HPDE6-E6E7 (cell line): ENCODE measurements around the gene FKRP.

Experiments
- DNase-seq: peaks from one replicate; pipeline ENCODE4 v3.0.0; 2011; ENCODE audit warnings: missing footprints; ENCODE audit errors: extremely low spot score

Gene FKRP

DNA sequence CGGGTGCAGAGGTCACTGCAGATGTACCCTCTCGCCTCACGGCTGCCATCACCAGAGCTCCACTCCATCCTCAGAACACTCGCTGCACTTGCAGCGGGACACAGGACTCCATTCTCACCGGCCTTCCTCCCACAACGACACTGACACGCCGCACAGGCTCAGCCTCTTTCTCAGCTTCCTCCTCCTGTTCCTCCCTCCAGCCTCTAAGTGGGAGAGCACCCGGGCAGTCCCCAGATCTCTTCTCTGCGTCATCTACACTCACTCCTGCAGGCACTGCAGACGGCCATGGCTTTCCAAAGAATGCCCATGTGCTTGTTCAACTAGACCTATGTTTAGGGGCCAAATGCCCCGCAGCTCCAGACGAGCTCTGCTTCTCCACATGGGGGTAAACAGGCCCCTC lies 14.3 kb upstream of the FKRP start:
- DNase-seq: no peak

- no peak for DNase-seq
Observed at GRCh38 chr19:46732172-46732938, 13.5 kb upstream of the FKRP start.

- no peak for DNase-seq
Observed at GRCh38 chr19:46732966-46733689, 12.7 kb upstream of the FKRP start.

GRCh38 chr19:46733690-46734292 lies 12.1 kb upstream of the FKRP start:
- no peak for DNase-seq

- no peak for DNase-seq
Observed at GRCh38 chr19:46736531-46737297, 9.1 kb upstream of the FKRP start.

GRCh38 chr19:46737298-46737654 lies 8.6 kb upstream of the FKRP start:
- no peak for DNase-seq

- DNase-seq: no peak
Observed at GRCh38 chr19:46737761-46738171, 8.1 kb upstream of the FKRP start.

GRCh38 chr19:46739290-46739771 lies 6.5 kb upstream of the FKRP start:
- no peak for DNase-seq

DNA sequence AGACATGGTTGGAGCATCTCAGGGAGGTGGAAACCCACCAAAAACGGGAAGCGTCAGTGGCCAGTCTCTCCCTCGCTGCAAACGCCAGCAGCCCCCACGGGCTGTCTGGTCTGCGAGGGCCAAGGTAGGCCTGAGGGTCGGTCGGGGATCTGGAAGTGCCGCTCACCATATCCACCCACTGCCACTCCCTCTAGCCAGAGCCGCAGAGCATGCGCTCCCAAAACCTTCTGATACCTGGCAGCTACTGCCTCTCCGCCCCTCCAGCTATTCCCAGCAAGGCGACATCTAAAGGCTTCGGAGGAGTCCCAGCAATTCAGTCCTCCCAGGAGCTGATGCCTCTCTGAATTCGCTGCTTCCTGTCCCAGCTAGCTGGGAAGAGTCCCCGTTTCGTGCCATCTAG lies 4.4 kb upstream of the FKRP start:
- DNase-seq: no peak

DNA sequence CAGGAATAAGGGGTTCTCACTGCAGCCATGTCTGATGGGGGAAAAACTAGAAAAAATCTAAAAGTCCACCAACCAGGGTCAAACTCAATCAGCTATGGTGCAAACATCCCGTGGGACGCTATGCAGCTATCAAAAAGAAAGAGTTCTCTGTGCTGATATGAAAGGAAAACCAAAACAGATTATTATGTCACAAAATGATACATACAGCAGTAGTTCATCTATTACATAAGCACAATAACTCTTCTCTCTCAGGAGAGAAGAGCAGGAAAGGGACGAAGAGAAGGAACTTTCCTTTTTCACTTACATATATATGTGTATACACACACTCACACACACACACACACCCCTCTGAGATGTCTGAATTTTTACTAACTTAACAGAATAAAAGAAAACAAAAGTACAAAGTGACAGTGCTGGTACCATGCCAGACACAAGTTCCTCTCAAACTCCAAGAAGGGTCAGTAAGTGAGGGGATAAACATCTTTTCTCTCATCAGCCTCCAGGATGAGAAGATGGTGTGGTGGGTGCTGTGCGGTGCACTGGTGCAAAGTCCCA lies 2.9 kb upstream of the FKRP start:
- no peak for DNase-seq

GRCh38 chr19:46744005-46744691 lies 1.7 kb upstream of the FKRP start:
- DNase-seq: no peak

GRCh38 chr19:46745030-46745429 lies 827 bp upstream of the FKRP start:
- no peak for DNase-seq

DNA sequence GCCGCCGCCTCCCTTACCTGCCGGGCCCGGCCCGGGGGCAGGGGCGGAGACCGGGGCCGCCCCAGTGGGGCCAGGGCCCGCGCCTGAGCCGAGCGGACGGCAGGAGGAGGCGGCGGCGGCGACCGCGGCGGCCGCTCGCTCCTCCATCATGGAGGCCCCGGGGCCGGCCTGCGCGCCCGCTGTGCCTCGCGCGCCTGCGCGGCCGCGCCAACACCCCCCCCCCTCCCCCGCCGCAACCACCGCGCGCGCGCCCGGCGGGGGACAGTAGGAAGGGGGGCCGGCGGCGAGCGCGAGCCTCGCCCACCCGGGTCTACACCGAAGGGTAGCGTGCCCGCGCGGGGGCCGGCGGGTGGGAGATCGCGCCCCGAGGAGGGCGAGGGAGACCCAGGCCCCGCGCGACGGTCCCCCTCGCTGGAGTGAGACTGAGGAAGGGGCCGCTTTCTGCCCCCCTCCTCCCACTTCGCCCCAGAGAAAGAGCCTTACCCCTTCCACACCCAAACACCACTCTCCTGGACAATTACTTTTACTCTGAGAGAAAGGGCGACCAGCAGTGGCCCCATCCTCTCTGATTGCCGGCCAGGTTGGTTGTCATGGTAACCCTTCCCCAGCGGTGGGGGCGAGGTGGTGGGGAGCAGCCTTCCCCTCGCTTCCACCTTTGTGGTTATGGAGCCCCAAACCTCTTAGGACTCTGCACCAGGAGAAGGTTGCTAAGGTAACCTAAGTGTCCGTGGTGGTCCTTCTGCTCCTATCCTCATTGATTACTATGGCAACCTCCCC lies 612 bp downstream of the FKRP start, which contains the start of gene STRN4:
STRN4 (minus strand) TSS at position 170 of the 777 bp plus-strand sequence; CDS start at position 150, 20 bp downstream.
- DNase-seq: peak; percentile 81

GRCh38 chr19:46748325-46749109 lies 2.7 kb downstream of the FKRP start:
- DNase-seq: no peak

DNA sequence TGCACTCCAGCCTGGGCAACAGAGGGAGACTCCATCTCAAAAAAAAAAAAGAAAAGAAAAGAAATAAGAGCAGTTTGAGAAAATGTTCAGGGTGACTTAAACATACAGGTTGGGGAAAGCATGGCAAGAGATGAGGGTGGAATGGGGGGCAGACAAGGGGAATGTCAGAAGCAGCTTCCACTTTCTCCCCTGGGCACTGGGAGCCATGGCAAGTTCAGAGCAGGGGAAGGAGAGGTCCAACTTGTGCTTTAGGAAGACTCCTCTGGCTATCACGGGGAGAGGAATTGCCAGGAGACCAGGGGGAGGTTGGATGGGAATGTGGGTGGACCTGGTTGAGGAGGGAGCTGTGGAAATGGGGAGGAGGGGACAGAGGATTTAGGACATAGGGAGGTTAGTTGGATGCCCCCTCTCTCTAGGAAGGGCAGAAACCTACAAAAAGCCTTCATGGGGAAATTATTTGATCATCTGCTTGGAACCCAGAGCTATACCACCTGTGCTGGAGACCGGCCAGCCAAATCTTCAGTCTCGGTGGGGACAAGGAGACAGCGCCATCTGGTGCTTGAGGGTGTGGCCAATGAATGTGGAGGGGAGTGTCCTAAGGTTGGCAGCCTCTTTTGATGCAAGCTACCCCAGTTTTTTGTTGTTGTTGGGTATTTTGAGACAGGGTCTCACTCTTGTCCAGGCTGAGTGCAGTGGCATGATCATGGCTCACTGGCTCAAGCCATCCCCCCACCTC lies 7.7 kb downstream of the FKRP start:
- DNase-seq: no peak

DNA sequence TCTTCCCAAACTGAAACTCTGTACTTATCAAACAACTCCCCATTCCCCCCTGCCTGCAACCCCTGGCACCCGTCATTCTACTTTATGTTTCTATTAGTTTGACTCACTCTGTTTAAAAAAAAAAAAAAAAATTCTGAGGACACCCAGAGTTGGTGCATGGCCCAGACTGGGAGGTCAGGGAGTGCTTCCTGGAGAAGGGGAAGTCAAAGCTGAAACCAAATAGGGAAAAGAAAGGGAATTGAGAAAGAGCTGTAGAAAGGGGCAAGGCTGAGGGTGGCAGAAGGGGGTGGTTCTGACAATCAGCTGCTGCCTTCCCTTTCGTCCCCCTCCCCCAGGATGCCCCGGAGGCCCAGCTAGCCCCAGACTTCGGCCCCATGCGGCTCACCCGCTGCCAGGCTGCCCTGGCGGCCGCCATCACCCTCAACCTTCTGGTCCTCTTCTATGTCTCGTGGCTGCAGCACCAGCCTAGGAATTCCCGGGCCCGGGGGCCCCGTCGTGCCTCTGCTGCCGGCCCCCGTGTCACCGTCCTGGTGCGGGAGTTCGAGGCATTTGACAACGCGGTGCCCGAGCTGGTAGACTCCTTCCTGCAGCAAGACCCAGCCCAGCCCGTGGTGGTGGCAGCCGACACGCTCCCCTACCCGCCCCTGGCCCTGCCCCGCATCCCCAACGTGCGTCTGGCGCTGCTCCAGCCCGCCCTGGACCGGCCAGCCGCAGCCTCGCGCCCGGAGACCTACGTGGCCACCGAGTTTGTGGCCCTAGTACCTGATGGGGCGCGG lies 9.4 kb downstream of the FKRP start:
- no peak for DNase-seq

- DNase-seq: no peak
Observed at GRCh38 chr19:46755853-46756543, 10.1 kb downstream of the FKRP start.
